BLaER1 (cell line): Measurements from ENCODE around the gene SMG5.

ENCODE experiments used
- H3K27ac ChIP-seq: shearing (Covaris generic); formaldehyde crosslinking; 2 replicates; pipeline ENCODE4 v1.8.1; 2022
- H3K27me3 ChIP-seq: shearing (Covaris generic); formaldehyde crosslinking; 2 replicates; pipeline ENCODE4 v1.8.1; 2022
- H3K36me3 ChIP-seq: shearing (Covaris generic); formaldehyde crosslinking; 2 replicates; pipeline ENCODE4 v1.8.1; 2022
- H3K4me1 ChIP-seq: shearing (Covaris generic); formaldehyde crosslinking; 2 replicates; pipeline ENCODE4 v1.8.1; 2022
- H3K4me2 ChIP-seq: shearing (Covaris generic); formaldehyde crosslinking; 2 replicates; pipeline ENCODE4 v1.8.1; 2022
- H3K4me3 ChIP-seq: shearing (Covaris generic); formaldehyde crosslinking; 2 replicates; pipeline ENCODE4 v1.8.1; 2022
- H3K9ac ChIP-seq: shearing (Covaris generic); formaldehyde crosslinking; 2 replicates; pipeline ENCODE4 v1.8.1; 2022
- H3K9me3 ChIP-seq: shearing (Covaris generic); formaldehyde crosslinking; 2 replicates; pipeline ENCODE4 v1.8.1; 2022
- H4K20me1 ChIP-seq: shearing (Covaris generic); formaldehyde crosslinking; 2 replicates; pipeline ENCODE4 v1.8.1; 2022
- Cebpa-rat ChIP-seq: shearing (Covaris generic); IDR thresholded peaks from 2 replicates; pipeline ENCODE4 v1.8.1; 2022

The SMG5 gene

GRCh38 chr1:156298852-156299357, 16.3 kb upstream of the SMG5 start, which contains the start of gene VHLL:
VHLL (minus strand) TSS chr1:156299307; CDS start chr1:156299189, 118 bp downstream.
- Histone ChIP-seq H3K27ac (no peak within 1 kb of the TSS), H3K4me2 (no peak within 1 kb of the TSS), H3K9ac (no peak within 1 kb of the TSS), H3K4me1 (no peaks in the 10 kb centered on the region), H3K9me3 (no peaks in the 10 kb centered on the region), H3K36me3 (peaks cover 23% of the 10 kb centered on the region), H3K27me3 (no peaks in the 10 kb centered on the region), H3K4me3 (no peak within 1 kb of the TSS), H4K20me1 (no peaks in the 10 kb centered on the region)
- no peak for TF ChIP-seq Cebpa-rat

DNA sequence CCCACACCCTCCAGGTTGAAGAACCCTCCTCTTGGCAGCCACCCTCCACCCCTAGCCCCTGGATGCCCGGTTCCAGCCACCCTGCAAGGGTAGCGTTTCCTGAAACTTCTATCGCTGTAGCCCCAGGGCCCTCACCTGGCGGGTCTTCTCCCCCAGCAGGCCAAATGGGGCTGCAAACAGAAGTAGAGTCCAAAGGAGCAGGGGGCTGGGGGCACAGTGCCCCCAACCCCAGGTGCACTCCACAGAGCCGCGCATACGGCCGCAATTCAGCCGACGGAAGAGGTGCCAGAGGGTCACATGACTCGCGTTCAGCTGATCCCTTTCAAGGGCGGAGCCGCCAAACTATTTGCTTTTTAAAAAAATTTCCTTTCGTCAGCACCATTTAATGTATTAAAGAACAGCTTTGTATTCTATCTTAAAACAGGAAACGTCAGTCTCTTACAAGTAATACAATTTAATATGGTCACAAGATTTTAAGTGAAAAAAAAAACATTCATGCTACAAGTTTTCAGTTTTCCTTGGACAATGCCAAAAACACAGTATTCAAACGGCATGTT, 12.8 kb upstream of the SMG5 start, which contains the start of gene GLMP:
GLMP (minus strand) TSS at position 289 of the 557 bp plus-strand sequence; CDS start at position 255, 34 bp downstream.
- Histone ChIP-seq H4K20me1 (no peaks in the 10 kb centered on the region), H3K4me1 (no peaks in the 10 kb centered on the region), H3K27ac (no peak within 1 kb of the TSS), H3K9me3 (no peaks in the 10 kb centered on the region), H3K36me3 (peaks cover 25% of the 10 kb centered on the region), H3K4me2 (no peak within 1 kb of the TSS), H3K9ac (no peak within 1 kb of the TSS), H3K4me3 (no peak within 1 kb of the TSS), H3K27me3 (no peaks in the 10 kb centered on the region)
- no peak for TF ChIP-seq Cebpa-rat

DNA sequence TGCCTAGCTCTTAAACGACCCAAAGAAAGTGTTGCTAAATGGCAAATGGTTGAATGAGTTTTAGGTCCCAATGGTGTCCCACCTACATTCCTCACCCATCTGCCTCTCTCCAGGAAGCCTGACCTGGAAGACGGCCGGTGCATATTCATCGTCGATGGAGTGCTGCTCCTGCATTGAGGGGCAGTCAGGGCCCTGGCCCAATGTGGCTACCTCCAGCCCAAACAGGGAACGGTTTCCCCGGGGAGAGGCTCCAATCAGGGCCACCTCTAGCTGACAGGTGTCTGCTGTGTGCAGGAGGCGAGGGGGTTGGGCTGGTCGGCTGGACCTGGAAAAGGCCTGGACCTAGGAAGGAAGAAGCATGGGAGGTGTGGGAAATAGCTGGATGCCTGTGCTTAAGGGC, 11.3 kb upstream of the SMG5 start:
- Histone ChIP-seq H3K36me3 (peaks cover 28% of the 10 kb centered on the region), H3K4me3 (no peak overlapping the region), H3K9ac (no peak overlapping the region), H3K4me1 (no peaks in the 10 kb centered on the region), H3K27me3 (no peaks in the 10 kb centered on the region), H4K20me1 (no peaks in the 10 kb centered on the region), H3K9me3 (no peaks in the 10 kb centered on the region), H3K4me2 (no peak overlapping the region), H3K27ac (no peak overlapping the region)
- no peak for TF ChIP-seq Cebpa-rat

DNA sequence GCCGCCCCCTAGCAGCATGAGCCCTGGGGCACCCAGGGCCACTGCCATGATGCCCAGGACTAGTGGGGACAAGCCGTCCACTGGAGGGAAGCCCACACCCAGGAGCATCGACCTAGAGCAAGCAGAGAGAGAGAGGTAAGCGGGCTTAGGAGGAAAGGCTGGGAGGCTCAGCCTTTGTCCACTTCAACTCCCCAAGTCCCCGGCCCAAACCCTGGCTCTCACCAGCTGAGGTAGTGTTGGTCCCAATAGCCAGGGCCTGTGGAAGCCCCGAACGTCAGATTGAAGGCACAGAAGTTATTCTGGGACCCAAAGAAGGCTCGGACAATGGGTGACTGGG, 10.4 kb upstream of the SMG5 start:
- Histone ChIP-seq H3K9ac (no peak overlapping the region), H3K36me3 (peaks cover 28% of the 10 kb centered on the region), H3K27me3 (no peaks in the 10 kb centered on the region), H3K9me3 (no peaks in the 10 kb centered on the region), H3K4me3 (no peak overlapping the region), H3K4me1 (no peaks in the 10 kb centered on the region), H4K20me1 (no peaks in the 10 kb centered on the region), H3K27ac (no peak overlapping the region), H3K4me2 (no peak overlapping the region)
- TF ChIP-seq Cebpa-rat, result no peak

GRCh38 chr1:156291226-156292061, 8.8 kb upstream of the SMG5 start:
- no peak overlapping the region for H3K27ac ChIP-seq
- H3K4me3 ChIP-seq, result no peak overlapping the region

DNA sequence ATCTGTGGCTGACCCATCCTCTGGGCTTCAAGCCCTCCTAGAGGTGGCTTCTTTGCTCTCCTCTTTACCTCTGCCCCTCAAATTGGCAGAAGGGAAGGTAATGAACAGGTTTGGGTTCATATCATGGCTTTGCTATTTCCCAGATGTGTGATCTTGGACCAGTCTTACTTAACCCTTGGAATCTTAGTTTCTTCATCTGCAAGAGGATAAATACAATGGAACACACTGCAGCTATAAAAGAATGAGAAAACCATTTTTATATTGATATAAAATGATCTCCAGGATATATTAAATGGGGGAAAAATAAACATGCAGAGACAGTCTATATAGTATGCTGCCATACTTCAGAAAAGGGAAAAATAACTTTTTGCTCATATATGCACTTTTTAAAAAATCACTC, 7.2 kb upstream of the SMG5 start:
- no peak overlapping the region for H3K27ac ChIP-seq
- TF ChIP-seq Cebpa-rat, result no peak
- no peak overlapping the region for H3K4me2 ChIP-seq
- peaks cover 49% of the 10 kb centered on the region for H3K36me3 ChIP-seq
- H3K27me3 ChIP-seq, result no peaks in the 10 kb centered on the region
- no peaks in the 10 kb centered on the region for H3K4me1 ChIP-seq
- H3K9ac ChIP-seq, result no peak overlapping the region
- H3K9me3 ChIP-seq, result no peaks in the 10 kb centered on the region
- H4K20me1 ChIP-seq, result no peaks in the 10 kb centered on the region
- no peak overlapping the region for H3K4me3 ChIP-seq

More at GRCh38 chr1:156291226-156292061, 8.8 kb upstream of the SMG5 start:
- no peaks in the 10 kb centered on the region for H3K27me3 ChIP-seq
- H3K9ac ChIP-seq, result no peak overlapping the region
- no peaks in the 10 kb centered on the region for H4K20me1 ChIP-seq
- no peaks in the 10 kb centered on the region for H3K4me1 ChIP-seq
- no peaks in the 10 kb centered on the region for H3K9me3 ChIP-seq
- peaks cover 33% of the 10 kb centered on the region for H3K36me3 ChIP-seq
- TF ChIP-seq Cebpa-rat, result no peak
- H3K4me2 ChIP-seq, result no peak overlapping the region

GRCh38 chr1:156286061-156286460, 3.4 kb upstream of the SMG5 start:
- no peak for TF ChIP-seq Cebpa-rat
- Histone ChIP-seq H3K27ac (no peak overlapping the region), H3K4me2 (no peak overlapping the region), H3K9ac (0 out of 2 replicates have a peak overlapping the region, but pooled peaks have one; percentile 19), H3K27me3 (no peaks in the 10 kb centered on the region), H3K4me1 (peaks cover 22% of the 10 kb centered on the region), H3K4me3 (no peak overlapping the region), H3K9me3 (no peaks in the 10 kb centered on the region), H3K36me3 (peaks cover 34% of the 10 kb centered on the region), H4K20me1 (peaks cover 10% of the 10 kb centered on the region)

DNA sequence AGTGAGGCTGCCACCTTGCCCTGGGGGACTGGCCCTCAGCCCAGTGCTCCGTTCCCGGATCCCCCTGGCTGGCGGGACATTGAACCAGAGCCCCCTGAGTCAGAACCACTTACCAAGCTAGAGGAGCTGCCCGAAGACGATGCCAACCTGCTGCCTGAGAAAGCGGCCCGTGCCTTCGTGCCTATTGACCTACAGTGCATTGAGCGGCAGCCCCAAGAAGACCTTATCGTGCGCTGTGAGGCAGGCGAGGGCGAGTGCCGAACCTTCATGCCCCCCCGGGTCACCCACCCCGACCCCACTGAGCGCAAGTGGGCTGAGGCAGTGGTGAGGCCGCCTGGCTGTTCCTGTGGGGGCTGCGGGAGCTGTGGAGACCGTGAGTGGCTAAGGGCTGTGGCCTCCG, 2.8 kb upstream of the SMG5 start:
- Histone ChIP-seq H3K4me3 (no peak overlapping the region), H3K4me1 (peaks cover 29% of the 10 kb centered on the region), H4K20me1 (peaks cover 16% of the 10 kb centered on the region), H3K9ac (no peak overlapping the region), H3K4me2 (no peak overlapping the region), H3K36me3 (peaks cover 33% of the 10 kb centered on the region), H3K9me3 (no peaks in the 10 kb centered on the region), H3K27ac (no peak overlapping the region), H3K27me3 (no peaks in the 10 kb centered on the region)
- TF ChIP-seq Cebpa-rat, result no peak

DNA sequence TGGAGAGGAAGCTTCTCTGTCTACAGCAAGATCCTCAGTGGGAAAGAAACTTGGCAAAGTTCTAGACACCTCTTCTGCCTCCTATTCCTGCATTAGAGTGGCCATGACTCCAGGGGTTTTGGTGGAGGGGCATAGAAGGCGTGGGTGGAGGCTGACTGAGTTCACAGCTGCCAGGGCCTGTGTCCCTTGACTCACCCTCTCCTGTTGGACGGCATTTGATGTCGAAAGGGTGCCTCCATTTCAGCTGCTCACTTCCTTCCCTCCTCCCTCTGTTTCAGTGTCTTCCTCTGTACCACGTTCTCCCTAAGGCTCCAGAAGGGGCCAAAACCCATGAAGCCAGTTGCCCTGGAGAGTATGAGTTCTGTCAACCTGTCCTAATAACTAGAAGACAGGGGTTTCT, 2.1 kb upstream of the SMG5 start:
- Histone ChIP-seq H3K9ac (no peak overlapping the region), H3K9me3 (no peaks in the 10 kb centered on the region), H3K4me3 (no peak overlapping the region), H3K36me3 (peaks cover 39% of the 10 kb centered on the region), H3K4me1 (peaks cover 34% of the 10 kb centered on the region), H3K27me3 (no peaks in the 10 kb centered on the region), H4K20me1 (peaks cover 23% of the 10 kb centered on the region), H3K27ac (no peak overlapping the region), H3K4me2 (no peak overlapping the region)
- no peak for TF ChIP-seq Cebpa-rat

- Histone ChIP-seq H3K9ac (peak within 1 kb of the TSS; percentile 96), H3K27ac (peak within 1 kb of the TSS; percentile 95), H3K27me3 (no peaks in the 10 kb centered on the region), H4K20me1 (peaks cover 29% of the 10 kb centered on the region), H3K9me3 (no peaks in the 10 kb centered on the region), H3K36me3 (peaks cover 42% of the 10 kb centered on the region), H3K4me2 (peak within 1 kb of the TSS; percentile 95), H3K4me1 (peaks cover 34% of the 10 kb centered on the region), H3K4me3 (peak within 1 kb of the TSS; percentile 83)
- TF ChIP-seq Cebpa-rat, result no peak
Observed at GRCh38 chr1:156284112-156284511, 1.5 kb upstream of the SMG5 start, which contains the start of gene TMEM79. TMEM79 (plus strand) TSS chr1:156284325; CDS start chr1:156285227, 902 bp downstream.
